T-helper 1 cell treated with Interleukin-12 subunit alpha and Interleukin-12 subunit beta and Interleukin-4 antibody, amounts not matched to agents 30 ng/mL and 1 ng/mL, for 36 hours (primary cell): Measurements from ENCODE around the gene LTA. TPM values are rescaled to one million over a fixed set of nuclear protein-coding genes. Genes with fewer than 3 reads are reported as not detected.
"Not testable (repeated sequence)": the region's sequence is repeated elsewhere in the genome, so short reads cannot be mapped to it uniquely, and the experiment has no call there.

Experiments used
- intact Hi-C: fragments of 100-400 bp; cut with micrococcal nuclease; formaldehyde crosslinking; loops from one replicate; pipeline ENCODE4 v1.15.1; 2024
- total RNA-seq: library from RNA; stranded (reverse); gene quantifications from 2 replicates; pipeline ENCODE4 v1.2.3, GENCODE V29; 2022

LTA gene
- total RNA-seq, 1 donor from 2014 or later = 204 TPM

GRCh38 chr6:31581434-31582229 is 9.5 kb downstream of the LTA start:
- intact Hi-C loops = loop anchor here (1.0 to 5.0 kb wide), 5 partner anchors 13 to 89 kb away; partner anchors contain the start of genes NFKBIL1 and PRRC2A

- intact Hi-C loops = loop anchor here (1.0 to 5.0 kb wide), 3 partner anchors 13 to 90 kb away; no protein-coding TSS in a partner anchor
These were observed 10.1 kb downstream of the LTA start, which contains the start of gene LTB for GRCh38 chr6:31582230-31582643. LTB (minus strand) TSS chr6:31582424; CDS start chr6:31582417, 7 bp downstream.

- intact Hi-C loops = loop anchor here (1.0 kb wide), 3 partner anchors 13 to 868 kb away; partner anchors contain the start of genes LTA, MDC1 and NFKBIL1
These were observed 13.4 kb downstream of the LTA start for GRCh38 chr6:31585491-31585890.

GRCh38 chr6:31586008-31586407 is 13.9 kb downstream of the LTA start, which contains the start of gene LST1:
LST1 (plus strand) TSS chr6:31586277; CDS start chr6:31587300, 1,023 bp downstream.
- intact Hi-C loops = loop anchor here (1.0 kb wide), 1 partner anchor 8 kb away; no protein-coding TSS in a partner anchor

GRCh38 chr6:31586599-31587281 is 14.7 kb downstream of the LTA start:
- intact Hi-C loops = loop anchor here (1.0 kb wide), 1 partner anchor 8 kb away; no protein-coding TSS in a partner anchor

- intact Hi-C loops = no loop called here
These were observed 16.0 kb downstream of the LTA start for GRCh38 chr6:31587791-31588777.

GRCh38 chr6:31588871-31589650 is 17.0 kb downstream of the LTA start:
- intact Hi-C loops = no loop called here

- intact Hi-C loops = not testable (repeated sequence)
These were observed 18.6 kb downstream of the LTA start for GRCh38 chr6:31590691-31591090.

GRCh38 chr6:31592396-31592771 is 20.3 kb downstream of the LTA start:
- intact Hi-C loops = no loop called here

GRCh38 chr6:31597006-31597405 is 24.9 kb downstream of the LTA start:
- intact Hi-C loops = no loop called here

- intact Hi-C loops = no loop called here
These were observed 35.2 kb downstream of the LTA start for GRCh38 chr6:31607317-31607716.

GRCh38 chr6:31609519-31610406 is 37.7 kb downstream of the LTA start:
- intact Hi-C loops = no loop called here

- intact Hi-C loops = no loop called here
These were observed 38.9 kb downstream of the LTA start for GRCh38 chr6:31610968-31611367.

GRCh38 chr6:31614075-31614619 is 42.1 kb downstream of the LTA start:
- intact Hi-C loops = no loop called here

GRCh38 chr6:31614684-31615578 is 42.8 kb downstream of the LTA start, which contains the start of gene AIF1:
AIF1 (plus strand) TSS chr6:31615234; CDS start chr6:31615330, 96 bp downstream.
- intact Hi-C loops = no loop called here

- intact Hi-C loops = no loop called here
These were observed 43.7 kb downstream of the LTA start for GRCh38 chr6:31615748-31616147.

- intact Hi-C loops = no loop called here
These were observed 44.9 kb downstream of the LTA start for GRCh38 chr6:31617010-31617409.
